GM12875 (cell line): ENCODE data around the gene BRF1.

Experiments
- H3K4me3 ChIP-seq: one replicate; pipeline ENCODE4 v1.5.1; 2011; ENCODE audit warnings: low read depth, low read length, control low read depth
- TF ChIP-seq, protein P1 (sequence below): IDR thresholded peaks from 2 replicates; pipeline ENCODE4 v1.5.1; 2011; ENCODE audit warnings: low read depth, mild to moderate bottlenecking, control low read depth, inconsistent platforms, low read length, moderate library complexity, borderline replicate concordance; ENCODE audit not compliant: insufficient read depth

BRF1 gene

DNA sequence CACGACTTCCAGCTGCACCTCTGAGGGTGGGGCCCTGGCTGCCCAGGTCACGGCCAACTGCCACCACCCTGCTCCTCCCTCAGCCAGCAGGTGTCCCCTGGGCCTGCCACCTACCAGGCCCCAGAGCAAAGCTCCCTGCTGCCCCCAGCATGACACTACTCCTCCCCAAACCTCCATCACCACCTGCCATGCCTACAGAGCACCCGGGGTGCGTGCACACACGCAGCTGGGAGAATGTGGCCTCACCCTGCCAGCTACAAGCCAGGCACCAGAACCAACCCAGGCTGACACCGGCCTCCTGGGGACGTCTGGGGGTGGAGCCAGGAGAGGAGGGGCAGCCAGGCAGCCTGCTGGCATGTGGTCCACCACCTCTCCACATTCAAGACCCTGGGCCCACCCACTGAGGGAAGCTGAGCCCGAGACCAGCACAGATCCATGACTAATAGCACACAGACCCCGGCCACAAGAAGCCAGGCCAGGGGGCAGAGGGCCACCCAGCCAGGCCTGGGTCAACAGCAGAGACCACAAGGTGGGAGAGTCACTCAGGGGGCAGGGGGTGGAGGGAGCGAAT, 135.6 kb downstream of the BRF1 start:
- no peak overlapping the region for H3K4me3 ChIP-seq
- TF ChIP-seq, protein P1, sequence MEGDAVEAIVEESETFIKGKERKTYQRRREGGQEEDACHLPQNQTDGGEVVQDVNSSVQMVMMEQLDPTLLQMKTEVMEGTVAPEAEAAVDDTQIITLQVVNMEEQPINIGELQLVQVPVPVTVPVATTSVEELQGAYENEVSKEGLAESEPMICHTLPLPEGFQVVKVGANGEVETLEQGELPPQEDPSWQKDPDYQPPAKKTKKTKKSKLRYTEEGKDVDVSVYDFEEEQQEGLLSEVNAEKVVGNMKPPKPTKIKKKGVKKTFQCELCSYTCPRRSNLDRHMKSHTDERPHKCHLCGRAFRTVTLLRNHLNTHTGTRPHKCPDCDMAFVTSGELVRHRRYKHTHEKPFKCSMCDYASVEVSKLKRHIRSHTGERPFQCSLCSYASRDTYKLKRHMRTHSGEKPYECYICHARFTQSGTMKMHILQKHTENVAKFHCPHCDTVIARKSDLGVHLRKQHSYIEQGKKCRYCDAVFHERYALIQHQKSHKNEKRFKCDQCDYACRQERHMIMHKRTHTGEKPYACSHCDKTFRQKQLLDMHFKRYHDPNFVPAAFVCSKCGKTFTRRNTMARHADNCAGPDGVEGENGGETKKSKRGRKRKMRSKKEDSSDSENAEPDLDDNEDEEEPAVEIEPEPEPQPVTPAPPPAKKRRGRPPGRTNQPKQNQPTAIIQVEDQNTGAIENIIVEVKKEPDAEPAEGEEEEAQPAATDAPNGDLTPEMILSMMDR, result no peak

DNA sequence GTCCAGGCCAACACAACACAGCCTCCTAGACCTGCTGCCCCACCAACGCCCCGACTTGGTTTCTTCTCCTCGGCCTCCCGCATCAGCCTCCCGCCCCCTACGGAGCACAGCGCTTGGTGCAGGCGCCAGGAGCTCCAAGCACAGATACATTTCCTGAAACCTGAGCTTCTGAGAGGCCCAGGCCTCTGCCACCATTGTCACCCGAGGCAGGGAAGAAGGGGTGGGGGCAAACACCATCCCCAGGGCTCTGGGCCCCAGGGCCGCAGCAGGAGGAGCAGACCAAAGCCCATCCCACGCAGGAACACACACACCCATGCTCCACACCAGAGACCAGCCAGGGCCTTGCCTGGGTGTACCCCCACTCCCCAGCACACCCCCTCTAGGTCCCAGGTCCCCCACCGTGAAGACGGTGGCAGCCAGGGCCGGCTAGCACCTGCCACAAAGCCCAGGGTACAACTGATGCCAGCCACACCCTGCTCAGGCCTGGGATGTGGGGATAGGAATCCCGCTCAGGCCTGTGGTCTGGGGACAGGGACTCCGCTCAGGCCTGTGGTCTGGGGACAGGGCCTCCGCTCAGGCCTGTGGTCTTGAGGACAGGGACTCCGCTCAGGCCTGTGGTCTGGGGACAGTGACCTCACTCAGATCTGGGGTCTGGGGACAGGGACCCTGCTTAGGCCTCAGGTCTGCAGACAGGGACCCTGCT, 137.6 kb downstream of the BRF1 start:
- TF ChIP-seq, protein P1, result no peak
- no peak overlapping the region for H3K4me3 ChIP-seq

DNA sequence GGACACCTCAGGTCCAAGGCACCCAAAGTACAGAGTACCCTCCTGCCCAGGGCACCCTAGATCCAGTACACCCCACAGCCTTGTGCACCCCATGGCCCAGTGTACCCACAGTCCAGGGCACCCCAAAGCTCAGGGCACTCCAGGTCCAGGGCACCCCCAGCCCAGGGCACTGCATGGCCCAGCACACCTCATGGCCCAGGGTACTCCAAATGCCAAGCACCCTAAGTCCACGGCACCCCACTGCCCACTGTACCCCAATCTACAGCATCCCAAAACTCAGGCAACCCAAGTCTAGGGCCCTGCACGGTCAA, 138.2 kb downstream of the BRF1 start:
- H3K4me3 ChIP-seq, result no peak overlapping the region
- TF ChIP-seq, protein P1, result no peak

DNA sequence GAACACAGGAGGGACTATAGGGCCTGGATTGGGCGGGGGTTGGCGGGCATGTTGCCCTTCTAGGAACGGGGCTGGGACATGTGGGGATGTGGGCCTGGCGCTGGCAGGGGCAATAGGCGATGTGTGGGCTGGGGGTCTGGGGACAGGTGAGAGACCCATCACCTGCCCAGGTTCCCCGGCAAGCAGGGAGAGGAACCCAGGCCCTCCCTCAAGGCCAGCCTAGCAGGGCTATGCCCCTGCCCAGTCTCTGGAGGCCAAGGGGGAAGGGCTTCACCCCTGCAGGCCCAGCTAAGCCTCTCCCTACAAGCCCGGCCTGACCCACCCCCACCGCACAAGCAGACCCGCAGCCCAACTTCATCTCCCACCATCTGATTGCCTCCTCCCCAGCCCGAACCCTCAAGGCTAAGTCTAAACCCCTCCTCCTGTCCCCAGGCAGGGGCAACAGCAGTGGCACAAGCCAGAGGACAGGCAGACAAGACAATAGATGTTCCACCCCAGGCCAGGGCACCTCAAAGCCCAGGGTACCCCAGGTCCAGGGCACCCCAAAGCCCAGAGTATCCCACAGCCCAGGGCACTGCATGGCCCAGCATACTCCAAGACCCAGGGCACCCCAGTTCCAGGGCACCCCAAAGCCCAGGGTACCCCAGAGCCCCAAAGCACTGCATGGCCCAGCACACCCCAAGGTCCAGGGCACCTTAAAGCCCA, 138.7 kb downstream of the BRF1 start:
- TF ChIP-seq, protein P1, result no peak

DNA sequence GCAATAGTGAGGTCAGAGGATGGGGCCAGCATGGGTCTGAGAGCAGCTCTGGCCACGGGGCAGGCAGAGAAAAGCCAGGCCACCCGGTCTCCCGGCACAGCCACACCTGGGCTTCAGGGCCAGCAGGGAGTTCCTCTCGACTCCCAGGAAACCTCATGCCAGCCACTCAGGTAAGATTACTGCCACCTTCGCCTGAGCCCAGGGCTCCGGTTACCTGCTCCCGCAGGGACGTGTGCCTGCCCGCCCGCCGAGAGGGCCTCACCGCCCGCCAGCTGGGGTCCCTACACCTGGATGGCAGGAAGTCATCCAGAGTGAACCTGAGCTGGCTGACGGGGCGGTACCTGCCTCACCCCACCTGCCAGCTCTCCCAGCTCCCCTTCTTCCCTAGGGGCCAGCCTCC, 139.5 kb downstream of the BRF1 start:
- TF ChIP-seq, protein P1, result no peak
- H3K4me3 ChIP-seq, result no peak overlapping the region

More for the DNA sequence above, 138.7 kb downstream of the BRF1 start:
- no peak overlapping the region for H3K4me3 ChIP-seq

DNA sequence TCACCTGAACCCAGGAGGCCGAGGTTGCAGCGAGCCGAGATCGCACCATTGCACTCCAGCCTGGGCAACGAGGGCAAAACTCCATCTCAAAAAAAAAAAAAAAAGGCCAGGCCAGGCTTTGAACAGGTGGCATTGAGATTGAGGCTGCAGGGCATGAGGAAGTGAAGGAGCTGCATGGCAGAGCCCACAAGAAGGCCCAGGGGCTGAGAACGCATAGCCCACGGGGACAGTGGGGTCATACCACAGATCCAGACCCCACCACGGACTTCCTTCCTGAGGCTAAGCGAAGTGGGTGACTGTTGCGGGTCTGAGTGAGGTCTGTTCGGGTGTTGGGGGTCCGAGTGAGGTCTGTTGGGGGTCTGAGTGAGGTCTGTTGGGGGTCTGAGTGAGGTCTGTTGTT, 140.0 kb downstream of the BRF1 start:
- TF ChIP-seq, protein P1, result no peak
- no peak overlapping the region for H3K4me3 ChIP-seq

DNA sequence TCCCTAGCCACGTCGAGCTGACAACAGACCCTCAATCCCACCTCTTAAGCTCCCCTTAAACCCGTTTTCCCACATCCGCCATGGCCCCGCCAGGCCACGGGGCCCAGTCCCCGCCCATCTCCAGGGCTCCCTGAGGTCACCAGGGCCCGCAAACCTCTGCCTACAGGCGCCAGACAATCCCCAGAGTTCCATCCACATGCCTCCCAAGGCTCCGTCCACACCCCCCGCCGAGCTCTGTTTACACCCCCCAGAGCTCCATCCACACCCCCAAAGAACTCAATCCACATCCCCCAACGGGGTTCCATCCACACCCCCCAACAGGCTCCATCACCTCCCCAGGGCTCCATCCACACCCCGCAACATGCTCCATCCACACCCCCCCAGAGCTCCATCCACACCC, 141.5 kb downstream of the BRF1 start:
- H3K4me3 ChIP-seq, result no peak overlapping the region
- TF ChIP-seq, protein P1, result no peak
